Measurements from ENCODE around the gene MSL1. TPM values are rescaled to one million over a fixed set of nuclear protein-coding genes. Genes with fewer than 3 reads are reported as not detected.

Gene MSL1
- total and polyA plus RNA-seq, 9 of the 15 experiments (the other 6 are each of a cell fraction or from before 2014, with no cell fraction given) = 13.8 to 120 (median 61.9) TPM

DNA sequence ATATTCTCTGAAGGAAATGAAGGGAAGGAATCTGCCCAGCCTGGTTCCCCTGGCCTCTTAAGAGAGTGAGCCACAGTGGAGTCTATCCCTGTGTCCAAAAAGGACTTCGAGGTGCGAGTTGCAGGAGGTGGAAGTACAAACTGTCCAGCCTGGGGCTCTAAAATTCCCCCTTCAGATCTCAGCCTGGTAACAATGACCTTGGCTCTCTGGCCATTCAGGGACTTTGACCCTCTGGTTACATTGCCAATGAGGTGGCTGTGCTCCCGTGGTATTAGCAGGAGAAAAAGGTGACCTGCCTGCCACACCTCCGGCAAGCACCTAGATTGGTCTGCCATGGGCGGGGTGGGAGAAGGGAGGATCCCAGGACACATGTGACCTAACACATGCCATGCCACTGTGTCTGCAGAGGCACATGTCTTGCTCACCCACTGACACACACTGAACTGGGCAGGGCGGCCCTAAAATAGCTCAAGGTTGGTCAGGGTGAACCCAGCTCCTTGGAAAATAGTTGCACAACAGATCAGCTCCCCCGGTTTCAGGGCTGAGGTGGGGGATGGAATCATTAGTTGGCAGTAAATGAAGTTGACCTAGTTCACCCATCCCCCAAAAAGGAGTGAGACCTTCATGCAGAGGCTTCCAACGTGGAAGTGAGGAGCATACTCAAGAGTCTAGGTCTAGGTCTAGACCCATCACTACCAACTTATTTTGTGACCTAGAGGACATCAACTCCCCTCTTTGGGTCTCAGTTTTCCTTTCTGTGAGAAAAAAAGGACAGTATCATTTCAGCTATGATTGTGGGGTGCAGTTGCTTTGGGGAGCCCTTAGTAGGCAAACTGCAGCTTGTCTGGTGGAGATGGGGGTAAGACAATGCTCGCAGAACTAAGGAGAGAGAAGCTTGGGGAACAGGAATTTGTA lies 23.6 kb upstream of the MSL1 start (continued):
- TF ChIP-seq, protein P1, sequence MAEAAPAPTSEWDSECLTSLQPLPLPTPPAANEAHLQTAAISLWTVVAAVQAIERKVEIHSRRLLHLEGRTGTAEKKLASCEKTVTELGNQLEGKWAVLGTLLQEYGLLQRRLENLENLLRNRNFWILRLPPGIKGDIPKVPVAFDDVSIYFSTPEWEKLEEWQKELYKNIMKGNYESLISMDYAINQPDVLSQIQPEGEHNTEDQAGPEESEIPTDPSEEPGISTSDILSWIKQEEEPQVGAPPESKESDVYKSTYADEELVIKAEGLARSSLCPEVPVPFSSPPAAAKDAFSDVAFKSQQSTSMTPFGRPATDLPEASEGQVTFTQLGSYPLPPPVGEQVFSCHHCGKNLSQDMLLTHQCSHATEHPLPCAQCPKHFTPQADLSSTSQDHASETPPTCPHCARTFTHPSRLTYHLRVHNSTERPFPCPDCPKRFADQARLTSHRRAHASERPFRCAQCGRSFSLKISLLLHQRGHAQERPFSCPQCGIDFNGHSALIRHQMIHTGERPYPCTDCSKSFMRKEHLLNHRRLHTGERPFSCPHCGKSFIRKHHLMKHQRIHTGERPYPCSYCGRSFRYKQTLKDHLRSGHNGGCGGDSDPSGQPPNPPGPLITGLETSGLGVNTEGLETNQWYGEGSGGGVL (CRISPR knock-in tag; IDR thresholded peaks at IDR 0.05) = no peak
- TF ChIP-seq, protein P2, sequence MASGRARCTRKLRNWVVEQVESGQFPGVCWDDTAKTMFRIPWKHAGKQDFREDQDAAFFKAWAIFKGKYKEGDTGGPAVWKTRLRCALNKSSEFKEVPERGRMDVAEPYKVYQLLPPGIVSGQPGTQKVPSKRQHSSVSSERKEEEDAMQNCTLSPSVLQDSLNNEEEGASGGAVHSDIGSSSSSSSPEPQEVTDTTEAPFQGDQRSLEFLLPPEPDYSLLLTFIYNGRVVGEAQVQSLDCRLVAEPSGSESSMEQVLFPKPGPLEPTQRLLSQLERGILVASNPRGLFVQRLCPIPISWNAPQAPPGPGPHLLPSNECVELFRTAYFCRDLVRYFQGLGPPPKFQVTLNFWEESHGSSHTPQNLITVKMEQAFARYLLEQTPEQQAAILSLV (tag; IDR thresholded peaks at IDR 0.05) = peak; percentile 53
- no peak for TF ChIP-seq CTBP1 (IDR thresholded peaks at IDR 0.05; ENCODE audit: borderline replicate concordance)
- TF ChIP-seq CHD1 (IDR thresholded peaks at IDR 0.05; ENCODE audit: low read length) = no peak
- TF ChIP-seq ZNF354B (CRISPR knock-in tag; IDR thresholded peaks at IDR 0.05) = no peak
- TF ChIP-seq, protein P3, sequence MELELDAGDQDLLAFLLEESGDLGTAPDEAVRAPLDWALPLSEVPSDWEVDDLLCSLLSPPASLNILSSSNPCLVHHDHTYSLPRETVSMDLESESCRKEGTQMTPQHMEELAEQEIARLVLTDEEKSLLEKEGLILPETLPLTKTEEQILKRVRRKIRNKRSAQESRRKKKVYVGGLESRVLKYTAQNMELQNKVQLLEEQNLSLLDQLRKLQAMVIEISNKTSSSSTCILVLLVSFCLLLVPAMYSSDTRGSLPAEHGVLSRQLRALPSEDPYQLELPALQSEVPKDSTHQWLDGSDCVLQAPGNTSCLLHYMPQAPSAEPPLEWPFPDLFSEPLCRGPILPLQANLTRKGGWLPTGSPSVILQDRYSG (tag; conservative IDR thresholded peaks at IDR 0.05; ENCODE audit: low read depth) = peak; percentile 51; the same call in 1 of the 2 replicates
